ENCODE data around the gene RAB10.

The RAB10 gene

GRCh38 chr2:26144031-26144430 lies 110.1 kb downstream of the RAB10 start:
- TF ChIP-seq CTCF (IDR thresholded peaks at IDR 0.05; ENCODE audit: insufficient read depth, missing control alignments): no peak
- DNase-seq (ENCODE audit: insufficient read length, low spot score) (no peak), FAIRE-seq (no peak)

- TF ChIP-seq CTCF (IDR thresholded peaks at IDR 0.05; ENCODE audit: insufficient read depth, missing control alignments): peak; percentile 83
- FAIRE-seq (no peak), DNase-seq (ENCODE audit: insufficient read length, low spot score) (peak; percentile 50)
These were observed 111.2 kb downstream of the RAB10 start for GRCh38 chr2:26144953-26145680.

- DNase-seq (ENCODE audit: insufficient read length, low spot score) (no peak), FAIRE-seq (no peak)
- TF ChIP-seq CTCF (IDR thresholded peaks at IDR 0.05; ENCODE audit: insufficient read depth, missing control alignments): no peak
These were observed 114.6 kb downstream of the RAB10 start for GRCh38 chr2:26148501-26148900.

- TF ChIP-seq CTCF (IDR thresholded peaks at IDR 0.05; ENCODE audit: insufficient read depth, missing control alignments): no peak
- FAIRE-seq: no peak
These were observed 116.4 kb downstream of the RAB10 start for GRCh38 chr2:26150243-26150642.

GRCh38 chr2:26157580-26157979 lies 123.7 kb downstream of the RAB10 start:
- no peak for TF ChIP-seq CTCF (IDR thresholded peaks at IDR 0.05; ENCODE audit: insufficient read depth, missing control alignments)
- DNase-seq (ENCODE audit: insufficient read length, low spot score) (no peak), FAIRE-seq (no peak)

More at GRCh38 chr2:26150243-26150642, 116.4 kb downstream of the RAB10 start:
- no peak for DNase-seq (ENCODE audit: insufficient read length, low spot score)

- FAIRE-seq (no peak), DNase-seq (ENCODE audit: insufficient read length, low spot score) (no peak)
- no peak for TF ChIP-seq CTCF (IDR thresholded peaks at IDR 0.05; ENCODE audit: insufficient read depth, missing control alignments)
These were observed 128.0 kb downstream of the RAB10 start for GRCh38 chr2:26161926-26162325.

GRCh38 chr2:26162963-26163362 lies 129.1 kb downstream of the RAB10 start:
- FAIRE-seq (no peak), DNase-seq (ENCODE audit: insufficient read length, low spot score) (no peak)
- no peak for TF ChIP-seq CTCF (IDR thresholded peaks at IDR 0.05; ENCODE audit: insufficient read depth, missing control alignments)
